AG04450 (cell line): ENCODE results near the gene RAB15. TPM values are rescaled to one million over a fixed set of nuclear protein-coding genes. Genes with fewer than 3 reads are reported as not detected.

Source experiments
- CTCF ChIA-PET: fragments of 300-600, 350-600 bp; formaldehyde crosslinking; extraction: SDS; loops from one replicate; lab custom pipeline; 2022; ENCODE audit warnings: antibody characterized with exemption, inconsistent platforms; lab: Charles Lee
- POLR2A ChIA-PET: fragments of 350-600 bp; formaldehyde crosslinking; extraction: SDS; loops from one replicate; lab custom pipeline; 2021; ENCODE audit warnings: antibody characterized with exemption, inconsistent platforms; lab: Yijun Ruan, JAX
- DNase-seq: peaks from one replicate; pipeline ENCODE4 v3.0.0-alpha.2; 2011; ENCODE audit warnings: low read depth, low spot score
- H3K27ac ChIP-seq: one replicate; pipeline ENCODE4 v1.5.1; 2012; ENCODE audit warnings: low read depth, low read length, control low read depth
- H3K27me3 ChIP-seq: one replicate; pipeline ENCODE4 v1.6.0; 2012; ENCODE audit warnings: low read length; ENCODE audit not compliant: control insufficient read depth, insufficient read depth
- H3K4me3 ChIP-seq: 2 replicates; pipeline ENCODE4 v1.5.1; 2011; ENCODE audit warnings: mild to moderate bottlenecking, low read depth, low read length, control low read depth
- H3K9me3 ChIP-seq: 2 replicates; pipeline ENCODE4 v1.5.1; 2012; ENCODE audit warnings: low read length; ENCODE audit not compliant: control insufficient read depth, insufficient read depth
- CTCF ChIP-seq: IDR thresholded peaks from 2 replicates; pipeline ENCODE4 v1.5.1; 2011; ENCODE audit warnings: low read depth, low read length, control low read depth, inconsistent platforms
- polyA plus RNA-seq: library from polyadenylated mRNA; depleted of rRNA; stranded (reverse); fragments of >200 nt; gene quantifications from 2 replicates; pipeline ENCODE4 v1.2.3, GENCODE V29; 2011

The RAB15 gene
- polyA plus RNA-seq, 1 experiment: 11.0 TPM

- CTCF ChIA-PET: no interaction called here
- H3K27ac ChIP-seq: no peak overlapping the region
- no peak for TF ChIP-seq CTCF
- no peaks in the 10 kb centered on the region for H3K27me3 ChIP-seq
- no peak for DNase-seq
- H3K4me3 ChIP-seq: no peak overlapping the region
- POLR2A ChIA-PET: no interaction called here
- H3K9me3 ChIP-seq: no peaks in the 10 kb centered on the region
Measured at GRCh38 chr14:64944861-64945260, 27.3 kb downstream of the RAB15 start.

GRCh38 chr14:64944041-64944440 lies 28.1 kb downstream of the RAB15 start:
- Histone ChIP-seq H3K4me3 (no peak overlapping the region), H3K27me3 (no peaks in the 10 kb centered on the region), H3K27ac (no peak overlapping the region), H3K9me3 (no peaks in the 10 kb centered on the region)
- POLR2A ChIA-PET: no interaction called here
- DNase-seq: no peak
- CTCF ChIA-PET: no interaction called here
- no peak for TF ChIP-seq CTCF

- no peak for DNase-seq
- no peaks in the 10 kb centered on the region for H3K27me3 ChIP-seq
- CTCF ChIA-PET: no interaction called here
- H3K4me3 ChIP-seq: no peak overlapping the region
- TF ChIP-seq CTCF: no peak
- H3K9me3 ChIP-seq: no peaks in the 10 kb centered on the region
- H3K27ac ChIP-seq: no peak overlapping the region
- POLR2A ChIA-PET: no interaction called here
Measured at GRCh38 chr14:64943556-64943955, 28.6 kb downstream of the RAB15 start.

- POLR2A ChIA-PET: no interaction called here
- no peak within 1 kb of the TSS for H3K27ac ChIP-seq
- no peaks in the 10 kb centered on the region for H3K9me3 ChIP-seq
- no peak for TF ChIP-seq CTCF
- CTCF ChIA-PET: no interaction called here
- DNase-seq: no peak
- H3K4me3 ChIP-seq: no peak within 1 kb of the TSS
- no peaks in the 10 kb centered on the region for H3K27me3 ChIP-seq
Measured at GRCh38 chr14:64942531-64943111, 29.5 kb downstream of the RAB15 start, which contains the start of gene GPX2. Gene GPX2 (minus strand): TSS chr14:64942745. CDS start chr14:64942726, 19 bp downstream.

GRCh38 chr14:64940336-64940910 lies 31.7 kb downstream of the RAB15 start:
- H3K9me3 ChIP-seq: no peaks in the 10 kb centered on the region
- TF ChIP-seq CTCF: no peak
- no peaks in the 10 kb centered on the region for H3K27me3 ChIP-seq
- H3K27ac ChIP-seq: no peak overlapping the region
- no peak for DNase-seq
- no peak overlapping the region for H3K4me3 ChIP-seq
- ChIA-PET POLR2A (no interaction called here), CTCF (interaction anchor here (1.1 to 1.5 kb wide), 3 partner anchors 15 to 118 kb away, joined by 3 read pairs; no protein-coding TSS in a partner anchor)
